ENCODE results near the gene SSPN.
A peak's percentile ranks its signal among the peaks of the same experiment; 100 is the strongest.

GRCh38 chr12:26239122-26239851, 43.9 kb downstream of the SSPN start:
- peak; percentile 55; the same call in 1 of the 2 replicates for TF ChIP-seq CEBPB (IDR thresholded peaks at IDR 0.05; ENCODE audit: low read depth)
- no peak for TF ChIP-seq EZH2phosphoT487 (IDR thresholded peaks at IDR 0.05; ENCODE audit: borderline replicate concordance)
- no peak for TF ChIP-seq POLR2A (IDR thresholded peaks at IDR 0.05; ENCODE audit: borderline replicate concordance, extremely low read depth, insufficient read depth, insufficient read length)
- no peak for TF ChIP-seq MAX (IDR thresholded peaks at IDR 0.05)
- TF ChIP-seq CTCF (IDR thresholded peaks at IDR 0.05 in 2 of 3, conservative IDR thresholded peaks at IDR 0.05 in 1 of 3; ENCODE audit: borderline replicate concordance in 1 of 3, insufficient read depth in 1 of 3, low read depth in 2 of 3, low read length in 2 of 3), result no peak
- TF ChIP-seq ATF3 (IDR thresholded peaks at IDR 0.05), result no peak
- TF ChIP-seq EZH2 (IDR thresholded peaks at IDR 0.05), result no peak
- TF ChIP-seq YY1 (IDR thresholded peaks at IDR 0.05; ENCODE audit: extremely low read depth, insufficient replicate concordance, low read depth, low read length), result no peak
- TF ChIP-seq ZNF274 (IDR thresholded peaks at IDR 0.05; ENCODE audit: low read depth, low read length), result no peak
- no peak for TF ChIP-seq RAD21 (IDR thresholded peaks at IDR 0.05; ENCODE audit: low read depth)
- TF ChIP-seq ZBTB33 (IDR thresholded peaks at IDR 0.05; ENCODE audit: extremely low read depth, insufficient replicate concordance, low read length), result no peak
- TF ChIP-seq TCF7L2 (IDR thresholded peaks at IDR 0.05; ENCODE audit: borderline replicate concordance, extremely low read depth, insufficient read depth, insufficient read length), result no peak

All from HCT116 (cell line).